ENCODE measurements around the gene MCM5.

GRCh38 chr22:35424081-35424480 is 24.1 kb downstream of the MCM5 start:
- TF ChIP-seq YY1 (IDR thresholded peaks at IDR 0.05; ENCODE audit: low read depth) (no peak), MAX (IDR thresholded peaks at IDR 0.05) (no peak), NFIC (IDR thresholded peaks at IDR 0.05) (no peak), TAF1 (IDR thresholded peaks at IDR 0.05; ENCODE audit: low read depth) (no peak), CREB1 (IDR thresholded peaks at IDR 0.05; ENCODE audit: low read depth) (no peak)

Data from Ishikawa (cell line).